Kidney (tissue), 14 donors: ENCODE measurements around the gene ZNF792. TPM values are rescaled to one million over a fixed set of nuclear protein-coding genes. Genes with fewer than 3 reads are reported as not detected.
A peak's percentile ranks its signal among the peaks of the same experiment; 100 is the strongest.

Source experiments
- DNase-seq, 5 donors: peaks; one replicate each; pipeline ENCODE4 v3.0.0-alpha.2; 2013 to 2020
- FAIRE-seq: peaks from 2 replicates; lab custom pipeline; 2012; peaks lifted over from hg19 to GRCh38; lab: Jason Lieb, UNC
- H3K27ac ChIP-seq, 2 donors: one replicate each; pipeline ENCODE4 v1.7.0; 2013; ENCODE audit warnings: low read depth in 2 of 2, low read length in 2 of 2, inconsistent platforms in 1 of 2
- H3K27me3 ChIP-seq: one replicate; pipeline ENCODE4 v1.7.1; 2013; ENCODE audit warnings: low read length, inconsistent platforms; ENCODE audit not compliant: control insufficient read depth, insufficient read depth
- H3K36me3 ChIP-seq, 3 donors: one replicate each; pipeline versions ENCODE4 v1.7.0 to v1.7.1; 2013; ENCODE audit warnings: low read length in 3 of 3, control low read depth in 1 of 3, inconsistent platforms in 1 of 3; ENCODE audit not compliant: insufficient read depth in 3 of 3, control insufficient read depth in 2 of 3
- H3K4me1 ChIP-seq, 3 donors: one replicate each; pipeline versions ENCODE4 v1.7.0 to v1.7.1; 2013; ENCODE audit warnings: low read length in 3 of 3, inconsistent platforms in 1 of 3, low read depth in 1 of 3; ENCODE audit not compliant: control insufficient read depth in 2 of 3, insufficient read depth in 2 of 3
- H3K4me3 ChIP-seq, 3 donors: one replicate each; pipeline versions ENCODE4 v1.7.0 to v1.8.1; 2013; ENCODE audit warnings: low read length in 3 of 3, control low read depth in 1 of 3, inconsistent platforms in 1 of 3
- H3K9ac ChIP-seq, 3 donors: one replicate each; pipeline versions ENCODE4 v1.7.0 to v1.7.1; 2013; ENCODE audit warnings: low read length in 3 of 3, control low read depth in 1 of 3, inconsistent platforms in 1 of 3
- H3K9me3 ChIP-seq, 3 donors: one replicate each; pipeline versions ENCODE4 v1.7.0 to v1.7.1; 2013; ENCODE audit warnings: low read length in 3 of 3, control low read depth in 1 of 3, inconsistent platforms in 1 of 3; ENCODE audit not compliant: control insufficient read depth in 2 of 3, insufficient read depth in 1 of 3
- CTCF ChIP-seq: IDR thresholded peaks from 3 replicates; pipeline ENCODE4 v1.5.1; 2012; ENCODE audit warnings: mild to moderate bottlenecking, moderate library complexity, borderline replicate concordance; ENCODE audit not compliant: insufficient read depth; ENCODE audit errors: extremely low read depth
- intact Hi-C: fragments of 100-400 bp; cut with DNase I; formaldehyde crosslinking; loops from one replicate; pipeline ENCODE4 v1.11.1; 2022
- polyA plus RNA-seq: library from polyadenylated mRNA; stranded (reverse); fragments of 350-450 nt; fragmentation: Illumina TruSeq; extraction: RNeasy Lipid Tissue Mini Kit (QIAGEN cat#74804); gene quantifications from one replicate; pipeline ENCODE4 v1.2.3, GENCODE V29; 2014; ENCODE audit warnings: low read depth, low replicate concordance; ENCODE audit not compliant: insufficient read depth
- total RNA-seq: library from RNA; stranded (reverse); fragmentation: NEBNext Ultra II Directional; extraction: Animal tissue kit (Norgen Biotek cat#: 25700); gene quantifications from one replicate; pipeline ENCODE4 v1.2.1, GENCODE V29; 2021
- donor health status: control.
- donor health status: control.
- donor health status: control.
- donor health status: control.
- donor health status: control.
- donor health status: DM: yes; HTN: yes; CAD: no.
- donor health status: Normal renal cell carcinoma (clear cell type).

The ZNF792 gene
- total and polyA plus RNA-seq, 2 donors from 2014 or later, result 2.0 to 9.1 TPM

- Histone ChIP-seq H3K4me1 (peaks cover 0 to 9% (median 0%) of the 10 kb centered on the region in 3 donors), H3K4me3 (no peak overlapping the region), H3K27me3 (no peaks in the 10 kb centered on the region), H3K9me3 (no peaks in the 10 kb centered on the region), H3K27ac (peak overlapping the region in 1 of 2 donors; percentile 15), H3K36me3 (peaks cover 6 to 19% (median 6%) of the 10 kb centered on the region in 3 donors), H3K9ac (no peak overlapping the region)
- TF ChIP-seq CTCF, result no peak
- DNase-seq, result peak in 1 of 5 donors; percentile 37
- no peak for FAIRE-seq
- intact Hi-C loops, result loop anchor here (5.0 kb wide), 1 partner anchor 40 kb away; no protein-coding TSS in a partner anchor
Measured at GRCh38 chr19:35011737-35012682, 48.0 kb upstream of the ZNF792 start.

GRCh38 chr19:35011091-35011689 lies 47.2 kb upstream of the ZNF792 start:
- H3K9me3 ChIP-seq, result no peaks in the 10 kb centered on the region
- no peak overlapping the region for H3K4me3 ChIP-seq
- H3K27ac ChIP-seq, result no peak overlapping the region
- TF ChIP-seq CTCF, result no peak
- no peaks in the 10 kb centered on the region for H3K27me3 ChIP-seq
- intact Hi-C loops, result loop anchor here (5.0 kb wide), 1 partner anchor 39 kb away; no protein-coding TSS in a partner anchor
- FAIRE-seq, result no peak
- H3K4me1 ChIP-seq, result peaks cover 0 to 11% (median 0%) of the 10 kb centered on the region in 3 donors
- H3K9ac ChIP-seq, result no peak overlapping the region
- peaks cover 6 to 19% (median 6%) of the 10 kb centered on the region in 3 donors for H3K36me3 ChIP-seq
- no peak for DNase-seq

- no peak overlapping the region for H3K27ac ChIP-seq
Measured at GRCh38 chr19:35009424-35010415, 45.7 kb upstream of the ZNF792 start.

More at GRCh38 chr19:35009424-35010415, 45.7 kb upstream of the ZNF792 start:
- Histone ChIP-seq H3K4me3 (no peak overlapping the region), H3K4me1 (peaks cover 0 to 11% (median 0%) of the 10 kb centered on the region in 3 donors), H3K27me3 (no peaks in the 10 kb centered on the region), H3K9ac (no peak overlapping the region), H3K9me3 (no peaks in the 10 kb centered on the region), H3K36me3 (peaks cover 4 to 19% (median 6%) of the 10 kb centered on the region in 3 donors)
- intact Hi-C loops, result loop anchor here (5.0 kb wide), 1 partner anchor 37 kb away; no protein-coding TSS in a partner anchor
- TF ChIP-seq CTCF, result no peak
- FAIRE-seq (no peak), DNase-seq (no peak)
